DMS153 treated with DMSO at 0.1 percent for 48 hours (cell line): Measurements from ENCODE around the gene SLC35G2.
A peak's percentile ranks its signal among the peaks of the same experiment; 100 is the strongest.
"Not testable (repeated sequence)": the region's sequence is repeated elsewhere in the genome, so short reads cannot be mapped to it uniquely, and the experiment has no call there.

Experiments
- DNase-seq: peaks from one replicate; lab custom pipeline; 2025; ENCODE audit not compliant: unreplicated experiment; lab: John Stamatoyannopoulos, UW

The SLC35G2 gene

GRCh38 chr3:136835089-136835812 lies 16.3 kb downstream of the SLC35G2 start:
- no peak for DNase-seq

DNA sequence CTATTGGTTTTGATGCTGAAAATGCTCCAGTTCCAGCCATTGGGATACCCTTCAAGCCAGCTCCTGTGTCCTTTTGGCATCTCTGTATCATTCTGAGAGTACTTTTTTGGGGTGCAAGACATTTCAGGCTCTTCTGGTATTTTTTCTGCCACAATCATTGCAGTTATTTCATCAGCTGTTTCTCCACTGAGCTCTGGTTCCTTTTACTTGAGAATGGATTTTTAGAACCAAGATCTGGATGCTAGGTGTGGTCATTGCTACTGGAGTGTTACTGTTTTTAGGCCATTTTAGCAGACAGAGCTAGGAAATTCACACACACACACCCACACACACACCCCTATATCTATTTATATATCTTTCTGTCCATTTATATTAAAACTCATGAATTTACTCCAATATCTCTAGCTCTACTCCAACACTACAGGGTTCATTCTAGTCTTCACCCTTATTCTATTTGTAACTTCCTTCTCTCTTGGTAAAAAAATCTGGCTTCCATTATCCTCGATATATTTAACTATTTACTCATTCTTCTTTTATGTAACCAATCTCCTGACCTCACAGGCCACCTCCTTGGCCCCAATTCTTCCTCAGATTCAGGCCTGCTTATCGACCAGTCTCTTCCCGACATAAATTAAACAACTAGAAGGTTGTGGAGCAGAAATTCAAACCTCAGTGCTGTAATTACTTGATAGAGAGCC lies 17.0 kb downstream of the SLC35G2 start:
- DNase-seq: no peak

GRCh38 chr3:136836511-136837156 lies 17.7 kb downstream of the SLC35G2 start:
- no peak for DNase-seq

- DNase-seq: no peak
Observed at GRCh38 chr3:136838641-136839555, 20.0 kb downstream of the SLC35G2 start.

DNA sequence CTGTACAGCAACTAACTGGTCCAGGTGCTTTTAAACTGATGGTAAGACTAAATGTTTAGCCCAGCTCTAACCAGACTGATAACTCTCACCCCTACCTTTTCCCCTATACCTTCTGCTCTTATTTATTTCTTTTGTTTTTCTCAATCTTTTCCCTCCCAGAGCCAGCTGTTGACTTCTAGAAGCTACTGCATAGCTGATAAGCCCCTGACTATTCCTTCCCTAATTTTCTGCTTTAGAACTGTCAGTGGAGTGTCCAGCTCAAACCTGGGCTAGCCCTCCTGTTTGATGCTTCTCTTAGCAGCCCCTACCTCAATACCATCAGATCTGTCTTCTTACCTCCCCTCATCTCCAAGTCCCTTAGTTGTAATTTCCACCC lies 20.6 kb downstream of the SLC35G2 start:
- no peak for DNase-seq

DNA sequence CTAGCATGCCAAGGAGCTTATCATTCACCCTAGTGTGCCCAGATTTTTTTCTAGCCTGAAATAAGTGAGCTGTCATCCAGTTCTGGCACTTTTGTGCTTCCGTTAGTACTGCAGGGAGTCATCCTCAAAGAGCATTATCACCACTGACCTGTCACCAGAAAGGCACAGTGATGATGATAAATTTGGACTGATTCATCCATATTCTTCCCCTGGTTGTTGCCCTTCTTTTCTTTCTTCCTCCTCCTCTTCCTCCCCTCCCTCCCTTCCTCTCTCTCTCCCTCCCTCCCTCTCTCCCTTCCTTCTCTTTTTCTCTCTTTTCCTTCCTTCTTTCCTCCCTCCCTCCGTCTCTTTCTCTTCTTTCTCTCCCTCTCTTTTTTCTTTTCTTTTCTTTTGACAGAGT lies 21.3 kb downstream of the SLC35G2 start:
- DNase-seq: no peak

DNA sequence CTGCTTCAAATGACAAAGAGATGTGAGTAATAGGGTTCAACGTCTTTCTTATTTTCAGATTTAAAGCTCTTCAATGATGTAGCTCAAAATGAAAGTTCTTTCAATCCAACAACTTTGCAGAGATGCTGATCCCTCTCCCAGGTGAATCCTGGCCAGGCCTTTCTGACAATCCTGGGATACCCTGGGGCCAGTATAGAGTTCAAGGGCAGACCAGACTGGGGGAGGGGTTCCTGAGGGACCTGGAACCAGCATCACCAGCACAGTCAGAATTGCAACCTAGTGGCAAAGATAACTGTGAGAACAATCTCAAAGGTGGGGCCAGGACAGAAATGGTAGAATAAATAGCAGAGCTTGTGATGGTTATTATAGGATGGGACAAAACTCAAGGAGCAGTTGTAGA lies 23.4 kb downstream of the SLC35G2 start:
- no peak for DNase-seq

GRCh38 chr3:136844724-136845123 lies 25.8 kb downstream of the SLC35G2 start:
- no peak for DNase-seq

DNA sequence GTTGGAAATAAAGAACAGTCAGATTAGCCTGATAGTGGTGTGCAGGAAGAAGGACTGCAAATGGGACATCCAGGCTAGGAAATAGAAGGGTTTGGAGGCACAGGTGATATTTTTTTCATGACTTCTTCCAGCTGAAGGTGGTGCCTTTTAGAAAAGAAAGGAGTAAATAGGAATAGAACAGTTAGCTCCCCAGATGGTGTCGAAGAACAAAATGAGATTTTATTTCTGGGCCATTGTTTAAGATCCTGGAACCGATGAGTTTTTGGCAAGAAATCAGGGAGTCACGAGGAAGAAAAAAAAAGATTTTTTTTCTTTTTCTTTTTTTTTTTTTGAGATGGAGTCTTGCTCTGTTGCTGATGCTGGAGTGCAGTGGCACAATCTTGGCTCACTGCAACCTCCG lies 33.3 kb downstream of the SLC35G2 start:
- DNase-seq: no peak

DNA sequence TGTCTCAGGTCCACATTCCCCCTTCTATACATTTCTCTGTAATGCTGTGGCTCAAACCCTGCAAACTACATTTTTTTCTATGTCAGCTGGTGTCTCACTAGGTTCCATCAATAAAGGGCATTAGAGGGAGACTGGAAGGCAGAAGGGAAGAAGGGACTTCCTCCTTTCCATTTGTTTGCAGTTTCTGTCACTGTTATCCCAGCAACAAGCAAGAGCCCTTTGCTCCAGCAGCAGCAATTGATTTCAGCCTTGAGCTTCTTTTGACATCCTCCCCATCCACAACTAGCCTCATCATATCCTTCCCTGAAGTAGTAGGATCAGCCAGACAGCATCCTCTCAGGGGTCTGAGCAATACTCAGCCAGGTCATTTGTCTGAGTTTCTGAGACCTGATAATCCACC lies 37.7 kb downstream of the SLC35G2 start:
- DNase-seq: no peak

DNA sequence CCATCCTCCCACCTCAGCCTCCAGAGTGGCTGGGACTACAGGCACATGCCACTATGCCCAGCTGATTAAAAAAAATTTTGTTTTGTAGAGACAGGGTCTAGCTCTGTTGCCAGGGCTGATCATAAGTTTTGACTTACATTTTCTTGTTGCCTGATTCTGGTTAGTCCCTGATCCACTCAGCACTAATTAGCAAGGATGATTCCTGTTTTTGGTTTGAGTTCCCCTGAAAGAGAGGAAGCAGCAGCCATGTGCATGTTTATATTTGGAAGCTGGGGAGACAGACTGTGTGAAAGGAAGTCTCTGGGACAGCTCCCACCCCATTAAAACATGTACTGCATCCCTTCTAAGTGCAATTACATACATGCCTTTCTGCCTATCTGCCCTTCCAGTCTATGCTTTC lies 39.5 kb downstream of the SLC35G2 start:
- no peak for DNase-seq

DNA sequence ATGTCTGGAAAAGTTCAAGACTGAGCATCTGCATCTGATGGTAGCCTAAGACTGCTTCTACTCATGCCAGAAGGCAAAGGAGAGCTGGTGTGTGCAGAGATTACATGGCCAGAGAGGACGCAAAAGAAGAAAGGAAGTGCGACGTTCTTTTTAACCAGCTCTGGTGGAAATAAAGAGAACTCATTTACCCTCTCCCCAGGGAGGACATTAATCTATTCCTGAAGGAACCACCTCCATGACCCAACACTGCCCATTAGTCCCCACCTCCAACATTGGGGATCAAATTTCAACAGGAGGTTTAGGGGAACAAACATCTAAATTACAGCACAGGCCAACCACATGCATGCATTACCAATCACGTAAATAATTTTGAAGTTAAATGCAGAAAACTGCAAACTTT lies 41.6 kb downstream of the SLC35G2 start:
- peak; percentile 27 for DNase-seq

- peak; percentile 96 for DNase-seq
Observed at GRCh38 chr3:136861890-136862616, 43.1 kb downstream of the SLC35G2 start, which contains the start of gene NCK1. TSS of gene NCK1 (plus strand) at chr3:136862208. CDS start at chr3:136928002, 65,794 bp downstream.

- DNase-seq: peak; percentile 33
Observed at GRCh38 chr3:136862617-136863322, 43.8 kb downstream of the SLC35G2 start.

- DNase-seq: no peak
Observed at GRCh38 chr3:136869282-136869681, 50.4 kb downstream of the SLC35G2 start.

GRCh38 chr3:136872258-136872657 lies 53.3 kb downstream of the SLC35G2 start:
- DNase-seq: not testable (repeated sequence)

DNA sequence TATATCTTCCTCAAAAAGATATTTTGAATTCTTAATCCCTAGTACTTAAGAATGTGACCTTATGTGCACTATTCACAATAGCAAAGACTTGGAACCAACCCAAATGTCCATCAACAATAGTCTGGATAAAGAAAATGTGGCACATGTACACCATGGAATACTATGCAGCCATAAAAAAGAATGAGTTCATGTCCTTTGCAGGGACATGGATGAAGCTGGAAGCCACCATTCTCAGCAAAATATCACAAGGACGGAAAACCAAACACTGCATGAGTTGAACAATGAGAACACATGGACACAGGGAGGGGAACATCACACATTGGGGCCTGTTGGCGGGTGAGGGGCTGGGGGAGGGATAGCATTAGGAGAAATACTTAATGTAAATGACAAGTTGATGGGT lies 60.6 kb downstream of the SLC35G2 start:
- not testable (repeated sequence) for DNase-seq

GRCh38 chr3:136882571-136882970 lies 63.6 kb downstream of the SLC35G2 start:
- DNase-seq: no peak

DNA sequence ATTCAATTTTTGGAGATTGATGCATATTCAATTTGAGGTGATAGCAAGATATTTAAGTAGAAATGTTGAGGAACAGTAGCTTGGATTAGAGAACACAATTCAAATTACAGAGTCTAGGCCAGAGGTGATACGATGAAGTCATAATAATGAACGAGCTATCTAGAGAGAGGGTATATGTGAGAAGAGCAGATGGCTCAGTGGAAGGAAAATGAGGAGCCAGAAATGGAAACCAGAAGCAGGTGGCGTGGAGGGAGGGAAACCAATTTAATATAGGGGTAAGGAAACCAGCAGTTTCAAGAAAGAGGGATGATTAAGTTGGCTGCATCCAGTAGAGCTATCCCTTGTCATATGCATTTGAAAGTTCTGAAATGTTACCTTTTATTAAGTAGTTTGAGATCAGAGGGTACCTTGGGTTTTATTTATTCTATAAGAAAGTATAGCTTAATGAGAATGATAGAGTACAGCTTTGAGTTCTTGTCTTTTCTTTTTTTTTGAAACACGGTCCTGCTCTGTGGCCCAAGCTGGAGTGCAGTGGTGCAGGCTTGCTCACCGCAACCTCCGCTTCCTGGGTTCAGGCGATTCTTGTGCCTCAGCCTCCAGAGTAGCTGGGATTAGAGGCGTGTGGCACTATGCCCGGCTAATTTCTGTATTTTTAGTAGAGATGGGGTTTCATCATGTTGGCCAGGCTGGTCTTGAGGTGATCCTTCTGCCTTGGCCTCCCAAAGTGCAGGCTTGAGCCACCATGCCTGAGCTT lies 65.2 kb downstream of the SLC35G2 start:
- no peak for DNase-seq
